ENCODE measurements around the gene USP37.

The USP37 gene

GRCh38 chr2:218447072-218447471, 121.1 kb downstream of the USP37 start:
- ATAC-seq, result no peak
- TF ChIP-seq POU6F1 (CRISPR knock-in tag; IDR thresholded peaks at IDR 0.05; ENCODE audit: borderline replicate concordance, low read depth) (no peak), ISL1 (CRISPR knock-in tag; IDR thresholded peaks at IDR 0.05) (no peak), OSR1 (CRISPR knock-in tag; IDR thresholded peaks at IDR 0.05) (no peak)
- TF ChIP-seq, protein P1, sequence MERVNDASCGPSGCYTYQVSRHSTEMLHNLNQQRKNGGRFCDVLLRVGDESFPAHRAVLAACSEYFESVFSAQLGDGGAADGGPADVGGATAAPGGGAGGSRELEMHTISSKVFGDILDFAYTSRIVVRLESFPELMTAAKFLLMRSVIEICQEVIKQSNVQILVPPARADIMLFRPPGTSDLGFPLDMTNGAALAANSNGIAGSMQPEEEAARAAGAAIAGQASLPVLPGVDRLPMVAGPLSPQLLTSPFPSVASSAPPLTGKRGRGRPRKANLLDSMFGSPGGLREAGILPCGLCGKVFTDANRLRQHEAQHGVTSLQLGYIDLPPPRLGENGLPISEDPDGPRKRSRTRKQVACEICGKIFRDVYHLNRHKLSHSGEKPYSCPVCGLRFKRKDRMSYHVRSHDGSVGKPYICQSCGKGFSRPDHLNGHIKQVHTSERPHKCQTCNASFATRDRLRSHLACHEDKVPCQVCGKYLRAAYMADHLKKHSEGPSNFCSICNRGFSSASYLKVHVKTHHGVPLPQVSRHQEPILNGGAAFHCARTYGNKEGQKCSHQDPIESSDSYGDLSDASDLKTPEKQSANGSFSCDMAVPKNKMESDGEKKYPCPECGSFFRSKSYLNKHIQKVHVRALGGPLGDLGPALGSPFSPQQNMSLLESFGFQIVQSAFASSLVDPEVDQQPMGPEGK (CRISPR knock-in tag; IDR thresholded peaks at IDR 0.05; ENCODE audit: borderline replicate concordance), result no peak

- TF ChIP-seq CREB5 (CRISPR knock-in tag; IDR thresholded peaks at IDR 0.05; ENCODE audit: low read depth), result no peak
- TF ChIP-seq BACH2 (CRISPR knock-in tag; IDR thresholded peaks at IDR 0.05; ENCODE audit: borderline replicate concordance), result no peak
- TF ChIP-seq TOX (CRISPR knock-in tag; IDR thresholded peaks at IDR 0.05; ENCODE audit: borderline replicate concordance), result no peak
- TF ChIP-seq, protein P2, sequence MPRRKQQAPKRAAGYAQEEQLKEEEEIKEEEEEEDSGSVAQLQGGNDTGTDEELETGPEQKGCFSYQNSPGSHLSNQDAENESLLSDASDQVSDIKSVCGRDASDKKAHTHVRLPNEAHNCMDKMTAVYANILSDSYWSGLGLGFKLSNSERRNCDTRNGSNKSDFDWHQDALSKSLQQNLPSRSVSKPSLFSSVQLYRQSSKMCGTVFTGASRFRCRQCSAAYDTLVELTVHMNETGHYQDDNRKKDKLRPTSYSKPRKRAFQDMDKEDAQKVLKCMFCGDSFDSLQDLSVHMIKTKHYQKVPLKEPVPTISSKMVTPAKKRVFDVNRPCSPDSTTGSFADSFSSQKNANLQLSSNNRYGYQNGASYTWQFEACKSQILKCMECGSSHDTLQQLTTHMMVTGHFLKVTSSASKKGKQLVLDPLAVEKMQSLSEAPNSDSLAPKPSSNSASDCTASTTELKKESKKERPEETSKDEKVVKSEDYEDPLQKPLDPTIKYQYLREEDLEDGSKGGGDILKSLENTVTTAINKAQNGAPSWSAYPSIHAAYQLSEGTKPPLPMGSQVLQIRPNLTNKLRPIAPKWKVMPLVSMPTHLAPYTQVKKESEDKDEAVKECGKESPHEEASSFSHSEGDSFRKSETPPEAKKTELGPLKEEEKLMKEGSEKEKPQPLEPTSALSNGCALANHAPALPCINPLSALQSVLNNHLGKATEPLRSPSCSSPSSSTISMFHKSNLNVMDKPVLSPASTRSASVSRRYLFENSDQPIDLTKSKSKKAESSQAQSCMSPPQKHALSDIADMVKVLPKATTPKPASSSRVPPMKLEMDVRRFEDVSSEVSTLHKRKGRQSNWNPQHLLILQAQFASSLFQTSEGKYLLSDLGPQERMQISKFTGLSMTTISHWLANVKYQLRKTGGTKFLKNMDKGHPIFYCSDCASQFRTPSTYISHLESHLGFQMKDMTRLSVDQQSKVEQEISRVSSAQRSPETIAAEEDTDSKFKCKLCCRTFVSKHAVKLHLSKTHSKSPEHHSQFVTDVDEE (CRISPR knock-in tag; IDR thresholded peaks at IDR 0.05), result no peak
- no peak for TF ChIP-seq ZNF8 (CRISPR knock-in tag; IDR thresholded peaks at IDR 0.05)
- TF ChIP-seq CSRNP3 (CRISPR knock-in tag; IDR thresholded peaks at IDR 0.05), result no peak
- no peak for TF ChIP-seq PPARA (CRISPR knock-in tag; IDR thresholded peaks at IDR 0.05; ENCODE audit: borderline replicate concordance)
- no peak for TF ChIP-seq ZNF70 (CRISPR knock-in tag; IDR thresholded peaks at IDR 0.05)
- TF ChIP-seq ZC3H10 (CRISPR knock-in tag; IDR thresholded peaks at IDR 0.05), result no peak
- no peak for TF ChIP-seq ZNF565 (CRISPR knock-in tag; conservative IDR thresholded peaks at IDR 0.05; ENCODE audit: low read depth)
- TF ChIP-seq POU6F1 (CRISPR knock-in tag; IDR thresholded peaks at IDR 0.05; ENCODE audit: borderline replicate concordance, low read depth), result no peak
- TF ChIP-seq ISL1 (CRISPR knock-in tag; IDR thresholded peaks at IDR 0.05), result no peak
- no peak for TF ChIP-seq ESRRG (CRISPR knock-in tag; IDR thresholded peaks at IDR 0.05)
- no peak for TF ChIP-seq GLIS3 (CRISPR knock-in tag; IDR thresholded peaks at IDR 0.05)
- TF ChIP-seq SNAI2 (CRISPR knock-in tag; IDR thresholded peaks at IDR 0.05), result no peak
- no peak for ATAC-seq
These were observed 121.6 kb downstream of the USP37 start for GRCh38 chr2:218446547-218446946.

- TF ChIP-seq ARNTL (CRISPR knock-in tag; IDR thresholded peaks at IDR 0.05; ENCODE audit: borderline replicate concordance, low read depth) (no peak), SNAI2 (CRISPR knock-in tag; IDR thresholded peaks at IDR 0.05) (no peak), ESRRG (CRISPR knock-in tag; IDR thresholded peaks at IDR 0.05) (no peak), OSR1 (CRISPR knock-in tag; IDR thresholded peaks at IDR 0.05) (no peak), ZFP3 (CRISPR knock-in tag; IDR thresholded peaks at IDR 0.05) (no peak), ZFP30 (CRISPR knock-in tag; IDR thresholded peaks at IDR 0.05) (no peak), BACH2 (CRISPR knock-in tag; IDR thresholded peaks at IDR 0.05; ENCODE audit: borderline replicate concordance) (no peak), PPARA (CRISPR knock-in tag; IDR thresholded peaks at IDR 0.05; ENCODE audit: borderline replicate concordance) (no peak), CSDC2 (CRISPR knock-in tag; IDR thresholded peaks at IDR 0.05) (no peak), TOX (CRISPR knock-in tag; IDR thresholded peaks at IDR 0.05; ENCODE audit: borderline replicate concordance) (no peak), ZNF565 (CRISPR knock-in tag; conservative IDR thresholded peaks at IDR 0.05; ENCODE audit: low read depth) (no peak), ZNF70 (CRISPR knock-in tag; IDR thresholded peaks at IDR 0.05) (no peak)
- TF ChIP-seq, protein P2 (CRISPR knock-in tag; IDR thresholded peaks at IDR 0.05), result no peak
- ATAC-seq, result no peak
These were observed 122.5 kb downstream of the USP37 start for GRCh38 chr2:218445602-218446001.

Measured in SK-N-SH treated with all-trans-retinoic acid at 6 μM for 48 hours (cell line).